Tongue (tissue), 2 donors: Measurements from ENCODE around the gene TMA7B. TPM values are rescaled to one million over a fixed set of nuclear protein-coding genes. Genes with fewer than 3 reads are reported as not detected.

Source experiments
- DNase-seq: peaks from one replicate; pipeline ENCODE4 v3.0.0-alpha.2; 2015
- total RNA-seq: library from RNA; depleted of rRNA; stranded (reverse); fragments of >200 nt; gene quantifications from one replicate; pipeline ENCODE4 v1.2.3, GENCODE V29; 2014

TMA7B gene
- total RNA-seq, 1 donor from 2014 or later = not detected

- no peak for DNase-seq
These were observed 42.9 kb downstream of the TMA7B start for GRCh38 chr22:40002935-40003715.

- DNase-seq = no peak
These were observed 44.6 kb downstream of the TMA7B start for GRCh38 chr22:40004836-40005235.

- DNase-seq = no peak
These were observed 46.4 kb downstream of the TMA7B start for GRCh38 chr22:40006641-40007040.

GRCh38 chr22:40007853-40008710, 47.9 kb downstream of the TMA7B start:
- DNase-seq = no peak

GRCh38 chr22:40008726-40009291, 48.6 kb downstream of the TMA7B start:
- no peak for DNase-seq

- no peak for DNase-seq
These were observed 49.1 kb downstream of the TMA7B start for GRCh38 chr22:40009292-40009774.

- no peak for DNase-seq
These were observed 49.9 kb downstream of the TMA7B start for GRCh38 chr22:40009951-40010671.

- no peak for DNase-seq
These were observed 50.5 kb downstream of the TMA7B start for GRCh38 chr22:40010746-40011145.

Other genes with a start within 250 kb of the TMA7B start
- gene ENTHD1, start 66.6 kb upstream of the TMA7B start, total RNA-seq = not detected
- 2.8 TPM for gene GRAP2, start 59.3 kb upstream of the TMA7B start, total RNA-seq
- 6.3 TPM for gene FAM83F, start 34.6 kb downstream of the TMA7B start, total RNA-seq
- 55.0 TPM for gene TNRC6B, start 217.5 kb downstream of the TMA7B start, total RNA-seq